Stimulated activated CD8-positive, alpha-beta memory T cell treated with anti-CD3 and anti-CD28 coated beads, Interleukin-4, amount 100 ng/mL, for 1 hour (primary cell): ENCODE results near the gene ACE2.
"Not testable (repeated sequence)": the region's sequence is repeated elsewhere in the genome, so short reads cannot be mapped to it uniquely, and the experiment has no call there.

Source experiments
- DNase-seq, 2 donors: peaks; one replicate each; pipeline ENCODE4 v3.0.0-alpha.2; 2020; ENCODE audit warnings: low read depth in 2 of 2, low spot score in 1 of 2

Gene ACE2

GRCh38 chrX:15600745-15601144, at the start of gene ACE2:
Gene ACE2 (minus strand): TSS chrX:15600960. CDS start chrX:15600911, 49 bp downstream.
- DNase-seq = no peak

GRCh38 chrX:15647510-15647909, 46.8 kb upstream of the ACE2 start:
- not testable (repeated sequence) for DNase-seq

- no peak for DNase-seq
Observed at GRCh38 chrX:15646543-15646942, 45.8 kb upstream of the ACE2 start.

GRCh38 chrX:15646031-15646430, 45.3 kb upstream of the ACE2 start:
- DNase-seq = no peak

- DNase-seq = no peak
Observed at GRCh38 chrX:15645266-15645665, 44.5 kb upstream of the ACE2 start.

GRCh38 chrX:15644560-15644872, 43.8 kb upstream of the ACE2 start:
- DNase-seq = no peak

- no peak for DNase-seq
Observed at GRCh38 chrX:15643786-15644559, 43.2 kb upstream of the ACE2 start.

GRCh38 chrX:15631637-15632036, 30.9 kb upstream of the ACE2 start:
- no peak for DNase-seq

- DNase-seq = no peak
Observed at GRCh38 chrX:15623054-15623453, 22.3 kb upstream of the ACE2 start.

- DNase-seq = no peak
Observed at GRCh38 chrX:15619053-15619755, 18.4 kb upstream of the ACE2 start.

GRCh38 chrX:15617111-15617510, 16.4 kb upstream of the ACE2 start:
- no peak for DNase-seq

- no peak for DNase-seq
Observed at GRCh38 chrX:15616531-15616930, 15.8 kb upstream of the ACE2 start.

GRCh38 chrX:15607067-15607466, 6.3 kb upstream of the ACE2 start:
- no peak for DNase-seq

- no peak for DNase-seq
Observed at GRCh38 chrX:15606136-15606535, 5.4 kb upstream of the ACE2 start.

GRCh38 chrX:15605226-15605625, 4.5 kb upstream of the ACE2 start:
- DNase-seq = no peak

- no peak for DNase-seq
Observed at GRCh38 chrX:15602761-15603160, 2.0 kb upstream of the ACE2 start.

- no peak for DNase-seq
Observed at GRCh38 chrX:15601932-15602331, 1.2 kb upstream of the ACE2 start.

- DNase-seq = no peak
Observed at GRCh38 chrX:15600049-15600448, 711 bp downstream of the ACE2 start.

GRCh38 chrX:15599461-15599860, 1.3 kb downstream of the ACE2 start:
- DNase-seq = no peak

- no peak for DNase-seq
Observed at GRCh38 chrX:15598026-15598425, 2.7 kb downstream of the ACE2 start.

- no peak for DNase-seq
Observed at GRCh38 chrX:15594371-15594770, 6.4 kb downstream of the ACE2 start.

GRCh38 chrX:15579778-15580747, 20.7 kb downstream of the ACE2 start:
- no peak for DNase-seq
